H1 (cell line): ENCODE data around the gene NKAIN2. TPM values are rescaled to one million over a fixed set of nuclear protein-coding genes. Genes with fewer than 3 reads are reported as not detected.

Source experiments
- CTCF ChIA-PET: fragments of 300-600 bp; sonication (Branson Sonifier 250); formaldehyde crosslinking; loops from one replicate; lab custom pipeline; 2021; ENCODE audit not compliant: partially characterized antibody; lab: Charles Lee
- POLR2A ChIA-PET: fragments of 300-600 bp; sonication (Branson Sonifier 250); formaldehyde crosslinking; loops from one replicate; lab custom pipeline; 2021; ENCODE audit warnings: inconsistent platforms; ENCODE audit not compliant: partially characterized antibody; lab: Charles Lee
- DNase-seq, 2 experiments: peaks; one replicate each; pipeline versions ENCODE4 v3.0.0 to v3.0.0-alpha.2; 2010 to 2022; ENCODE audit warnings: low spot score in 2 of 2, low read depth in 1 of 2, mixed read lengths in 1 of 2
- FAIRE-seq: peaks from 2 replicates; lab custom pipeline; 2011; peaks lifted over from hg19 to GRCh38; lab: Jason Lieb, UNC
- H2AFZ ChIP-seq: 2 replicates; pipeline ENCODE4 v1.8.1; 2012; ENCODE audit warnings: low read length, inconsistent platforms
- H2AK5ac ChIP-seq: 2 replicates; pipeline ENCODE4 v1.6.1; 2013; ENCODE audit warnings: low read depth, low read length
- H2BK120ac ChIP-seq: replicated peaks from 2 replicates; pipeline ENCODE3; 2013; ENCODE audit warnings: low read depth, low read length, inconsistent platforms
- H2BK12ac ChIP-seq: 2 replicates; pipeline ENCODE4 v1.6.1; 2013; ENCODE audit warnings: low read depth, low read length
- H2BK15ac ChIP-seq: 2 replicates; pipeline ENCODE4 v1.6.1; 2013; ENCODE audit warnings: low read length
- H2BK20ac ChIP-seq: 2 replicates; pipeline ENCODE4 v1.6.1; 2013; ENCODE audit warnings: low read length
- H2BK5ac ChIP-seq: 2 replicates; pipeline ENCODE4 v1.6.1; 2013; ENCODE audit warnings: low read depth, low read length
- H3K14ac ChIP-seq: 2 replicates; pipeline ENCODE4 v1.6.1; 2013; ENCODE audit warnings: inconsistent platforms; ENCODE audit not compliant: insufficient read length
- H3K18ac ChIP-seq: 2 replicates; pipeline ENCODE4 v1.6.1; 2013; ENCODE audit warnings: low read length; ENCODE audit errors: extremely low read depth
- H3K23ac ChIP-seq: 2 replicates; pipeline ENCODE4 v1.6.1; 2013; ENCODE audit warnings: inconsistent platforms; ENCODE audit not compliant: insufficient read length
- H3K23me2 ChIP-seq: 2 replicates; pipeline ENCODE4 v1.6.1; 2013; ENCODE audit warnings: low read depth, low read length
- H3K27ac ChIP-seq: 2 replicates; pipeline ENCODE4 v1.6.1; 2011; ENCODE audit warnings: low read depth, low read length, inconsistent platforms
- H3K27me3 ChIP-seq, 4 experiments: replicated peaks in 1 of 4; 1 replicate in 1 of 4; 2 replicates in 3 of 4; pipeline versions ENCODE4 v1.6.1 to v1.8.1; 2011 to 2013; ENCODE audit warnings: low read length in 3 of 4, mild to moderate bottlenecking in 3 of 4, inconsistent platforms in 2 of 4, mixed read lengths in 2 of 4, moderate library complexity in 1 of 4; ENCODE audit not compliant: control insufficient read depth in 3 of 4, insufficient read depth in 3 of 4; ENCODE audit errors: extremely low read depth in 1 of 4
- H3K36me3 ChIP-seq, 4 experiments: 2 replicates each; pipeline versions ENCODE4 v1.6.1 to v1.8.1; 2011 to 2013; ENCODE audit warnings: mild to moderate bottlenecking in 4 of 4, low read length in 3 of 4, moderate library complexity in 2 of 4, control low read depth in 1 of 4, inconsistent platforms in 1 of 4; ENCODE audit not compliant: insufficient read depth in 4 of 4, control insufficient read depth in 2 of 4
- H3K4ac ChIP-seq: replicated peaks from 2 replicates; pipeline ENCODE3; 2013; ENCODE audit warnings: low read length, low read depth, mixed read lengths, inconsistent platforms; ENCODE audit not compliant: insufficient read length
- H3K4me1 ChIP-seq, 4 experiments: replicated peaks in 1 of 4; 1 replicate in 1 of 4; 2 replicates in 3 of 4; pipeline versions ENCODE4 v1.6.1 to v1.8.1; 2011 to 2013; ENCODE audit warnings: low read length in 3 of 4, inconsistent platforms in 2 of 4, mixed read lengths in 1 of 4; ENCODE audit not compliant: insufficient read depth in 4 of 4, control insufficient read depth in 3 of 4
- H3K4me2 ChIP-seq, 2 experiments: 2 replicates each; pipeline versions ENCODE4 v1.6.1 to v1.8.1; 2011 to 2013; ENCODE audit warnings: low read depth in 2 of 2, low read length in 2 of 2, control low read depth in 1 of 2, inconsistent platforms in 1 of 2, mild to moderate bottlenecking in 1 of 2; ENCODE audit not compliant: insufficient read depth in 1 of 2
- H3K4me3 ChIP-seq, 4 experiments: fragments of 200-600, 300-600 bp in 1 of 4; sonication (generic), shearing (Covaris generic), sonication (Bioruptor Twin) in 1 of 4; 2 replicates each; pipeline versions ENCODE4 v1.5.1 to v1.8.1; 2011 to 2016; ENCODE audit warnings: low read length in 4 of 4, low read depth in 3 of 4, control low read depth in 2 of 4, inconsistent platforms in 2 of 4, mild to moderate bottlenecking in 2 of 4, mixed read lengths in 1 of 4, moderate library complexity in 1 of 4; ENCODE audit not compliant: insufficient read depth in 2 of 4; ENCODE audit errors: extremely low read depth in 1 of 4
- H3K56ac ChIP-seq: replicated peaks from 2 replicates; pipeline ENCODE3; 2013; ENCODE audit warnings: low read depth, mild to moderate bottlenecking, mixed read lengths, low read length, inconsistent platforms; ENCODE audit not compliant: insufficient read length
- H3K79me1 ChIP-seq: 2 replicates; pipeline ENCODE4 v1.6.1; 2013; ENCODE audit warnings: low read depth, low read length, control low read depth
- H3K79me2 ChIP-seq, 2 experiments: 2 replicates each; pipeline versions ENCODE4 v1.6.1 to v1.8.1; 2012 to 2013; ENCODE audit warnings: low read length in 2 of 2, mild to moderate bottlenecking in 2 of 2, inconsistent platforms in 1 of 2; ENCODE audit not compliant: insufficient read depth in 2 of 2, control insufficient read depth in 1 of 2
- H3K9ac ChIP-seq, 4 experiments: replicated peaks in 1 of 4; 1 replicate in 1 of 4; 2 replicates in 3 of 4; pipeline versions ENCODE4 v1.6.1 to v1.8.1; 2011 to 2013; ENCODE audit warnings: low read depth in 3 of 4, low read length in 3 of 4, control low read depth in 2 of 4, mild to moderate bottlenecking in 2 of 4, moderate library complexity in 2 of 4, inconsistent platforms in 1 of 4; ENCODE audit errors: extremely low read depth in 1 of 4
- H3K9me3 ChIP-seq, 2 experiments: 2 replicates each; pipeline versions ENCODE4 v1.6.1 to v1.8.1; 2012 to 2013; ENCODE audit warnings: mild to moderate bottlenecking in 2 of 2, moderate library complexity in 2 of 2, control low read depth in 1 of 2, inconsistent platforms in 1 of 2, low read depth in 1 of 2, low read length in 1 of 2, mixed read lengths in 1 of 2; ENCODE audit not compliant: insufficient read depth in 2 of 2
- H4K20me1 ChIP-seq, 2 experiments: replicated peaks in 1 of 2; 2 replicates each; pipeline versions ENCODE3 to v1.8.1; 2011 to 2013; ENCODE audit warnings: inconsistent platforms in 2 of 2, low read length in 2 of 2, mild to moderate bottlenecking in 1 of 2; ENCODE audit not compliant: insufficient read depth in 2 of 2, control insufficient read depth in 1 of 2
- H4K5ac ChIP-seq: 2 replicates; pipeline ENCODE4 v1.6.1; 2013; ENCODE audit warnings: low read length, low read depth, mixed read lengths, inconsistent platforms; ENCODE audit not compliant: insufficient read length
- H4K8ac ChIP-seq: 2 replicates; pipeline ENCODE4 v1.8.0; 2013; ENCODE audit warnings: mild to moderate bottlenecking, moderate library complexity, low read length, inconsistent platforms; ENCODE audit not compliant: insufficient read depth; ENCODE audit errors: extremely low read depth
- H4K91ac ChIP-seq: replicated peaks from 2 replicates; pipeline ENCODE3; 2013; ENCODE audit warnings: low read length, mixed read lengths, inconsistent platforms; ENCODE audit not compliant: insufficient read length
- RAD21 ChIP-seq, 2 experiments: IDR thresholded peaks in 1 of 2; conservative IDR thresholded peaks in 1 of 2; 2 replicates each; pipeline ENCODE4 v1.6.1; 2011; ENCODE audit warnings: low read depth in 2 of 2, low read length in 2 of 2, improper control_type of control experiment in 1 of 2, inconsistent platforms in 1 of 2, mild to moderate bottlenecking in 1 of 2, moderate library complexity in 1 of 2
- SUZ12 ChIP-seq: fragments of 200-600 bp; sonication (generic); IDR thresholded peaks from 2 replicates; pipeline ENCODE4 v1.6.1; 2012; ENCODE audit warnings: mild to moderate bottlenecking, inconsistent platforms, low read length, moderate library complexity, mixed read lengths
- TEAD4 ChIP-seq: IDR thresholded peaks from 2 replicates; pipeline ENCODE4 v1.6.1; 2012; ENCODE audit warnings: low read depth, low read length, inconsistent platforms, mixed read lengths
- WGBS, 2 experiments: shearing (Covaris generic) in 1 of 2; methylation state at CpG; one replicate each; pipeline versions ENCODE4 v1.1.6 to v1.1.7; 2013 to 2015; ENCODE audit warnings: low lambda C conversion rate in 2 of 2, mixed read lengths in 2 of 2, inconsistent platforms in 1 of 2, low coverage in 1 of 2, missing lambda C conversion rate in 1 of 2; ENCODE audit not compliant: insufficient replicate concordance in 2 of 2, insufficient coverage in 1 of 2, insufficient read length in 1 of 2; ENCODE audit errors: extremely low coverage in 1 of 2, missing lambda C conversion rate in 1 of 2; 5-methylcytosine and 5-hydroxymethylcytosine counted together
- polyA plus RNA-seq, 7 experiments: library from polyadenylated mRNA; depleted of rRNA in 3 of 7; stranded (reverse) in 5 of 7; unstranded in 2 of 7; fragments of >200 nt in 5 of 7; fragments of 200-250 nt in 2 of 7; gene quantifications; 1 replicate in 5 of 7; 2 replicates in 1 of 7; 4 replicates in 1 of 7; pipeline versions ENCODE4 v1.2.1 to v1.2.3, GENCODE V29; 2011 to 2013; ENCODE audit warnings: missing spikeins in 2 of 7, mixed read lengths in 2 of 7
- total RNA-seq: library from RNA; stranded (reverse); fragmentation: NEBNext Ultra II Directional; extraction: Animal tissue kit (Norgen Biotek cat#: 25700); gene quantifications from 2 replicates; pipeline ENCODE4 v1.2.1, GENCODE V29; 2021
- TF ChIP-seq, protein P1 (sequence below): IDR thresholded peaks from 2 replicates; pipeline ENCODE4 v1.6.1; 2012; ENCODE audit warnings: inconsistent platforms
- TF ChIP-seq, protein P2 (sequence below), 3 experiments: IDR thresholded peaks; 1 replicate in 2 of 3; 2 replicates in 1 of 3; pipeline versions ENCODE4 v1.5.1 to v1.6.1; 2011; ENCODE audit warnings: low read length in 3 of 3, mild to moderate bottlenecking in 3 of 3, inconsistent platforms in 2 of 3, low read depth in 1 of 3, moderate library complexity in 1 of 3; ENCODE audit not compliant: insufficient read depth in 1 of 3; ENCODE audit errors: control extremely low read depth in 1 of 3
- TF ChIP-seq, protein P3 (sequence below): IDR thresholded peaks from 2 replicates; pipeline ENCODE4 v1.6.1; 2011; ENCODE audit warnings: low read length, improper control_type of control experiment

NKAIN2 gene
- total and polyA plus RNA-seq, 2 of the 8 experiments (the other 6 are each of a cell fraction or from before 2014, with no cell fraction given), result 0.20 to 0.34 TPM

DNA sequence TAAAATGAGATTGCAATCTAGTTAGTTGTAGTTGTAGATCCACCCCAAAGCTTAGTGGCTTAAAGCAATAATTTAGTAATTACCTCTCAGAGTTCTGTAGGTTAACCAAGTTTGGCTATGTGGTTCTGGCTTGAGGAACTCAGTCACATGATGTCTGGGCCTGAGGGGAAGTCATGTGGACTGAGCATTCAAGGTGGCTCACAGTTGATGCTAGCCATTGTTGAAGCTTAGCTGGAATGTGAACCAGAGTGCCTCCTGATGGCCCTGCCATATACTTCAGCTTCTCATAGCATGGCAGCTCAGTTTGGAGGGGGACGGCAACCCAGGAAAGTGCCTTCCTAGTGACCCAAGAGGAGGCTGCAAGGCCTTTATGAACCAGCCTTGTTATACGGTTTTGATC lies 895.4 kb downstream of the NKAIN2 start:
- H3K23me2 ChIP-seq, result no peaks in the 10 kb centered on the region
- H3K4me2 ChIP-seq, result no peak overlapping the region
- no peaks in the 10 kb centered on the region for H3K79me2 ChIP-seq
- H3K27ac ChIP-seq, result no peak overlapping the region
- CTCF ChIA-PET, result interaction anchor here (0.6 to 1.0 kb wide), 4 partner anchors 24 to 1479 kb away, joined by 3 read pairs; no protein-coding TSS in a partner anchor
- no peak overlapping the region for H2AK5ac ChIP-seq
- peaks cover 0 to 3% (median 0%) of the 10 kb centered on the region in 4 experiments; a peak in 1 of 7 replicates for H3K4me1 ChIP-seq
- no peaks in the 10 kb centered on the region for H3K36me3 ChIP-seq
- no peak overlapping the region for H2BK120ac ChIP-seq
- H4K20me1 ChIP-seq, result no peaks in the 10 kb centered on the region
- 89% methylated on average over 2 of the region's 2 CpGs; no CpG with 5 or more reads in 1 of the 2 experiments for WGBS, 2 experiments
- no peak overlapping the region for H2BK15ac ChIP-seq
- no peak overlapping the region for H3K23ac ChIP-seq
- no peaks in the 10 kb centered on the region for H3K27me3 ChIP-seq
- H3K9ac ChIP-seq, result no peak overlapping the region
- no peak overlapping the region for H4K91ac ChIP-seq
- no peak overlapping the region for H4K5ac ChIP-seq
- H3K18ac ChIP-seq, result no peak overlapping the region
- H3K14ac ChIP-seq, result no peak overlapping the region
- TF ChIP-seq RAD21 (IDR thresholded peaks at IDR 0.05 in 1 of 2, conservative IDR thresholded peaks at IDR 0.05 in 1 of 2; ENCODE audit: low read depth in 2 of 2, low read length in 2 of 2) (peak in 1 of 2 experiments; percentile 44; a peak in 2 of 4 replicates), TEAD4 (peak; percentile 79), SUZ12 (no peak)
- TF ChIP-seq, protein P1, sequence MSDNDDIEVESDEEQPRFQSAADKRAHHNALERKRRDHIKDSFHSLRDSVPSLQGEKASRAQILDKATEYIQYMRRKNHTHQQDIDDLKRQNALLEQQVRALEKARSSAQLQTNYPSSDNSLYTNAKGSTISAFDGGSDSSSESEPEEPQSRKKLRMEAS, result 0 out of 2 replicates have a peak, but pooled peaks have one; percentile 24
- TF ChIP-seq, protein P2, sequence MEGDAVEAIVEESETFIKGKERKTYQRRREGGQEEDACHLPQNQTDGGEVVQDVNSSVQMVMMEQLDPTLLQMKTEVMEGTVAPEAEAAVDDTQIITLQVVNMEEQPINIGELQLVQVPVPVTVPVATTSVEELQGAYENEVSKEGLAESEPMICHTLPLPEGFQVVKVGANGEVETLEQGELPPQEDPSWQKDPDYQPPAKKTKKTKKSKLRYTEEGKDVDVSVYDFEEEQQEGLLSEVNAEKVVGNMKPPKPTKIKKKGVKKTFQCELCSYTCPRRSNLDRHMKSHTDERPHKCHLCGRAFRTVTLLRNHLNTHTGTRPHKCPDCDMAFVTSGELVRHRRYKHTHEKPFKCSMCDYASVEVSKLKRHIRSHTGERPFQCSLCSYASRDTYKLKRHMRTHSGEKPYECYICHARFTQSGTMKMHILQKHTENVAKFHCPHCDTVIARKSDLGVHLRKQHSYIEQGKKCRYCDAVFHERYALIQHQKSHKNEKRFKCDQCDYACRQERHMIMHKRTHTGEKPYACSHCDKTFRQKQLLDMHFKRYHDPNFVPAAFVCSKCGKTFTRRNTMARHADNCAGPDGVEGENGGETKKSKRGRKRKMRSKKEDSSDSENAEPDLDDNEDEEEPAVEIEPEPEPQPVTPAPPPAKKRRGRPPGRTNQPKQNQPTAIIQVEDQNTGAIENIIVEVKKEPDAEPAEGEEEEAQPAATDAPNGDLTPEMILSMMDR (IDR thresholded peaks at IDR 0.05; ENCODE audit: control extremely low read depth in 1 of 3, insufficient read depth in 1 of 3, low read depth in 1 of 3, low read length in 3 of 3), result peak in 2 of 3 experiments; percentile 8 to 48; a peak in 2 of 4 replicates
- TF ChIP-seq, protein P3, sequence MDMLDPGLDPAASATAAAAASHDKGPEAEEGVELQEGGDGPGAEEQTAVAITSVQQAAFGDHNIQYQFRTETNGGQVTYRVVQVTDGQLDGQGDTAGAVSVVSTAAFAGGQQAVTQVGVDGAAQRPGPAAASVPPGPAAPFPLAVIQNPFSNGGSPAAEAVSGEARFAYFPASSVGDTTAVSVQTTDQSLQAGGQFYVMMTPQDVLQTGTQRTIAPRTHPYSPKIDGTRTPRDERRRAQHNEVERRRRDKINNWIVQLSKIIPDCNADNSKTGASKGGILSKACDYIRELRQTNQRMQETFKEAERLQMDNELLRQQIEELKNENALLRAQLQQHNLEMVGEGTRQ, result peak; percentile 62; the same call in 1 of the 2 replicates
- no peak overlapping the region for H3K4me3 ChIP-seq
- H2AFZ ChIP-seq, result 0 out of 2 replicates have a peak overlapping the region, but pooled peaks have one; percentile 41
- H3K56ac ChIP-seq, result no peak overlapping the region
- POLR2A ChIA-PET, result no interaction called here
- H3K4ac ChIP-seq, result no peak overlapping the region
- FAIRE-seq (peak; percentile 58), DNase-seq (no peak)
- no peaks in the 10 kb centered on the region for H3K79me1 ChIP-seq
- H2BK12ac ChIP-seq, result no peak overlapping the region
- H4K8ac ChIP-seq, result no peak overlapping the region
- no peak overlapping the region for H2BK20ac ChIP-seq
- no peaks in the 10 kb centered on the region for H3K9me3 ChIP-seq
- H2BK5ac ChIP-seq, result no peak overlapping the region
